ENCODE data around the gene TMEM170A.

GRCh38 chr16:75462806-75463205 is 1.7 kb downstream of the TMEM170A start:
- no peak for TF ChIP-seq FOXA1 (IDR thresholded peaks at IDR 0.05)
- no peak for TF ChIP-seq ELF4 (IDR thresholded peaks at IDR 0.05)
- TF ChIP-seq, protein P1, sequence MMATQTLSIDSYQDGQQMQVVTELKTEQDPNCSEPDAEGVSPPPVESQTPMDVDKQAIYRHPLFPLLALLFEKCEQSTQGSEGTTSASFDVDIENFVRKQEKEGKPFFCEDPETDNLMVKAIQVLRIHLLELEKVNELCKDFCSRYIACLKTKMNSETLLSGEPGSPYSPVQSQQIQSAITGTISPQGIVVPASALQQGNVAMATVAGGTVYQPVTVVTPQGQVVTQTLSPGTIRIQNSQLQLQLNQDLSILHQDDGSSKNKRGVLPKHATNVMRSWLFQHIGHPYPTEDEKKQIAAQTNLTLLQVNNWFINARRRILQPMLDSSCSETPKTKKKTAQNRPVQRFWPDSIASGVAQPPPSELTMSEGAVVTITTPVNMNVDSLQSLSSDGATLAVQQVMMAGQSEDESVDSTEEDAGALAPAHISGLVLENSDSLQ (IDR thresholded peaks at IDR 0.05) = no peak

All from HEK293T (cell line).